Retina (tissue), 1 donor: ENCODE data around the gene MCRIP1.

Experiments
- DNase-seq: peaks from one replicate; pipeline ENCODE4 v3.0.0-alpha.2; 2016

Gene MCRIP1

GRCh38 chr17:81860756-81861568, 27.9 kb upstream of the MCRIP1 start:
- DNase-seq = peak; percentile 99

- no peak for DNase-seq
Measured at GRCh38 chr17:81859906-81860755, 27.0 kb upstream of the MCRIP1 start, which contains the start of gene P4HB. TSS of gene P4HB (minus strand) at chr17:81860535. CDS start at chr17:81860471, 64 bp downstream.

GRCh38 chr17:81858967-81859905, 26.1 kb upstream of the MCRIP1 start:
- DNase-seq = no peak

GRCh38 chr17:81858170-81858966, 25.3 kb upstream of the MCRIP1 start:
- DNase-seq = no peak

- no peak for DNase-seq
Measured at GRCh38 chr17:81854974-81855774, 22.1 kb upstream of the MCRIP1 start.

- DNase-seq = no peak
Measured at GRCh38 chr17:81852237-81852636, 19.1 kb upstream of the MCRIP1 start.

GRCh38 chr17:81851423-81851822, 18.3 kb upstream of the MCRIP1 start:
- DNase-seq = no peak

GRCh38 chr17:81849457-81849856, 16.4 kb upstream of the MCRIP1 start:
- DNase-seq = no peak

GRCh38 chr17:81846743-81847689, 13.9 kb upstream of the MCRIP1 start:
- no peak for DNase-seq

GRCh38 chr17:81845881-81846742, 13.0 kb upstream of the MCRIP1 start:
- DNase-seq = no peak

GRCh38 chr17:81845361-81845760, 12.3 kb upstream of the MCRIP1 start:
- no peak for DNase-seq

GRCh38 chr17:81844887-81845286, 11.8 kb upstream of the MCRIP1 start:
- no peak for DNase-seq

GRCh38 chr17:81844327-81844851, 11.3 kb upstream of the MCRIP1 start:
- no peak for DNase-seq

GRCh38 chr17:81843713-81844326, 10.7 kb upstream of the MCRIP1 start:
- DNase-seq = no peak

- no peak for DNase-seq
Measured at GRCh38 chr17:81842725-81843504, 9.8 kb upstream of the MCRIP1 start.

GRCh38 chr17:81842378-81842724, 9.3 kb upstream of the MCRIP1 start:
- DNase-seq = no peak

- no peak for DNase-seq
Measured at GRCh38 chr17:81841866-81842265, 8.8 kb upstream of the MCRIP1 start.
